PC-9 (cell line): ENCODE measurements around the gene ADAMTS12. TPM values are rescaled to one million over a fixed set of nuclear protein-coding genes. Genes with fewer than 3 reads are reported as not detected.

Experiments used
- BruUV-seq: library from RNA; stranded (reverse); fragments of 400-500 nt; replicated peaks from 2 replicates; lab custom pipeline; 2021; lab: Mats Ljungman, UMichigan
- CTCF ChIA-PET: fragments of 300-600 bp; sonication (Branson Sonifier 250); formaldehyde crosslinking; loops from one replicate; lab custom pipeline; 2022; ENCODE audit warnings: antibody characterized with exemption; lab: Charles Lee
- POLR2A ChIA-PET: fragments of 300-600 bp; sonication (Branson Sonifier 250); formaldehyde crosslinking; loops from one replicate; lab custom pipeline; 2022; ENCODE audit warnings: antibody characterized with exemption; ENCODE audit not compliant: unreplicated experiment; lab: Charles Lee
- DNase-seq, 2 experiments: peaks; one replicate each; pipeline versions ENCODE4 v3.0.0 to v3.0.0-alpha.2; 2015 to 2022; ENCODE audit warnings: mixed read lengths in 1 of 2
- H2AFZ ChIP-seq: fragments of 200-600 bp; sonication (generic); 2 replicates; pipeline ENCODE4 v1.8.1; 2017; ENCODE audit warnings: antibody characterized with exemption
- H3F3A ChIP-seq: fragments of 200-600 bp; sonication (generic); 2 replicates; pipeline ENCODE4 v1.8.1; 2017; ENCODE audit warnings: antibody characterized with exemption, mild to moderate bottlenecking, low read depth; ENCODE audit not compliant: insufficient read depth
- H3K27ac ChIP-seq: fragments of 200-600 bp; sonication (generic); 2 replicates; pipeline ENCODE4 v1.6.1; 2016; ENCODE audit warnings: mixed run types
- H3K27me3 ChIP-seq: fragments of 200-600 bp; sonication (generic); 2 replicates; pipeline ENCODE4 v1.6.1; 2016; ENCODE audit warnings: low read depth, mixed run types; ENCODE audit not compliant: insufficient read depth
- H3K36me3 ChIP-seq: fragments of 200-600 bp; sonication (generic); 2 replicates; pipeline ENCODE4 v1.6.1; 2016; ENCODE audit warnings: low read depth, mixed run types
- H3K4me1 ChIP-seq: fragments of 200-600 bp; sonication (generic); replicated peaks from 2 replicates; pipeline ENCODE4 v1.6.1; 2016; ENCODE audit warnings: mixed run types; ENCODE audit not compliant: insufficient read depth
- H3K4me2 ChIP-seq: fragments of 200-600 bp; sonication (generic); 2 replicates; pipeline ENCODE4 v1.6.1; 2017; ENCODE audit warnings: mixed run types
- H3K4me3 ChIP-seq: fragments of 200-600 bp; sonication (generic); 2 replicates; pipeline ENCODE4 v1.6.1; 2016; ENCODE audit warnings: mixed run types
- H3K79me2 ChIP-seq: fragments of 200-600 bp; sonication (generic); 2 replicates; pipeline ENCODE4 v1.6.1; 2017; ENCODE audit warnings: low read depth, mixed run types
- H3K9me2 ChIP-seq: fragments of 200-600 bp; sonication (generic); 2 replicates; pipeline ENCODE4 v1.8.1; 2017; ENCODE audit warnings: mild to moderate bottlenecking; ENCODE audit not compliant: insufficient read depth
- H3K9me3 ChIP-seq: fragments of 200-600 bp; sonication (generic); 2 replicates; pipeline ENCODE4 v1.8.1; 2016; ENCODE audit warnings: low read depth; ENCODE audit not compliant: insufficient read depth
- H4K20me1 ChIP-seq: fragments of 200-600 bp; sonication (generic); 2 replicates; pipeline ENCODE4 v1.8.1; 2017; ENCODE audit not compliant: insufficient read depth
- EZH2 ChIP-seq: fragments of 200-600 bp; sonication (generic); IDR thresholded peaks from 2 replicates; pipeline ENCODE4 v1.8.0; 2017; ENCODE audit warnings: antibody characterized with exemption, low read depth
- intact Hi-C: fragments of 100-400 bp; cut with micrococcal nuclease; formaldehyde crosslinking; loops from one replicate; pipeline ENCODE4 v1.10.0; 2022; ENCODE audit not compliant: unreplicated experiment
- total RNA-seq: library from RNA; stranded (reverse); gene quantifications from 2 replicates; pipeline ENCODE4 v1.2.3, GENCODE V29; 2021
- TF ChIP-seq, protein P1 (sequence below): fragments of 200-600 bp; sonication (generic); conservative IDR thresholded peaks from 2 replicates; pipeline ENCODE4 v1.6.1; 2017; ENCODE audit warnings: mixed run types, antibody characterized with exemption, mild to moderate bottlenecking, moderate library complexity

Gene ADAMTS12
- total RNA-seq, 1 experiment from 2014 or later: 103 TPM

GRCh38 chr5:33794550-33795181, 97.1 kb downstream of the ADAMTS12 start:
- H3K9me2 ChIP-seq: no peaks in the 10 kb centered on the region
- no TSS peak for BruUV-seq
- H3K4me3 ChIP-seq: no peak overlapping the region
- H3K79me2 ChIP-seq: peaks cover 19% of the 10 kb centered on the region
- no peaks in the 10 kb centered on the region for H3K9me3 ChIP-seq
- POLR2A ChIA-PET: no interaction called here
- no peak overlapping the region for H3K4me2 ChIP-seq
- no peak for TF ChIP-seq EZH2
- TF ChIP-seq, protein P1, sequence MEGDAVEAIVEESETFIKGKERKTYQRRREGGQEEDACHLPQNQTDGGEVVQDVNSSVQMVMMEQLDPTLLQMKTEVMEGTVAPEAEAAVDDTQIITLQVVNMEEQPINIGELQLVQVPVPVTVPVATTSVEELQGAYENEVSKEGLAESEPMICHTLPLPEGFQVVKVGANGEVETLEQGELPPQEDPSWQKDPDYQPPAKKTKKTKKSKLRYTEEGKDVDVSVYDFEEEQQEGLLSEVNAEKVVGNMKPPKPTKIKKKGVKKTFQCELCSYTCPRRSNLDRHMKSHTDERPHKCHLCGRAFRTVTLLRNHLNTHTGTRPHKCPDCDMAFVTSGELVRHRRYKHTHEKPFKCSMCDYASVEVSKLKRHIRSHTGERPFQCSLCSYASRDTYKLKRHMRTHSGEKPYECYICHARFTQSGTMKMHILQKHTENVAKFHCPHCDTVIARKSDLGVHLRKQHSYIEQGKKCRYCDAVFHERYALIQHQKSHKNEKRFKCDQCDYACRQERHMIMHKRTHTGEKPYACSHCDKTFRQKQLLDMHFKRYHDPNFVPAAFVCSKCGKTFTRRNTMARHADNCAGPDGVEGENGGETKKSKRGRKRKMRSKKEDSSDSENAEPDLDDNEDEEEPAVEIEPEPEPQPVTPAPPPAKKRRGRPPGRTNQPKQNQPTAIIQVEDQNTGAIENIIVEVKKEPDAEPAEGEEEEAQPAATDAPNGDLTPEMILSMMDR: no peak
- no peaks in the 10 kb centered on the region for H4K20me1 ChIP-seq
- intact Hi-C loops: no loop called here
- no peak overlapping the region for H3K27ac ChIP-seq
- no peak overlapping the region for H2AFZ ChIP-seq
- no peaks in the 10 kb centered on the region for H3K4me1 ChIP-seq
- H3K27me3 ChIP-seq: no peaks in the 10 kb centered on the region
- 0 out of 2 replicates have a peak, but pooled peaks cover 3% of the 10 kb centered on the region for H3K36me3 ChIP-seq
- no peak for DNase-seq
- H3F3A ChIP-seq: no peaks in the 10 kb centered on the region
- CTCF ChIA-PET: no interaction called here

- no peaks in the 10 kb centered on the region for H3F3A ChIP-seq
- H3K4me2 ChIP-seq: no peak overlapping the region
- no peaks in the 10 kb centered on the region for H3K9me3 ChIP-seq
- H2AFZ ChIP-seq: no peak overlapping the region
- 0 out of 2 replicates have a peak, but pooled peaks cover 3% of the 10 kb centered on the region for H3K36me3 ChIP-seq
- no peaks in the 10 kb centered on the region for H3K4me1 ChIP-seq
- no peaks in the 10 kb centered on the region for H4K20me1 ChIP-seq
- TF ChIP-seq, protein P1: no peak
- no peak for TF ChIP-seq EZH2
- no peaks in the 10 kb centered on the region for H3K9me2 ChIP-seq
- H3K79me2 ChIP-seq: peaks cover 14% of the 10 kb centered on the region
- no peak overlapping the region for H3K27ac ChIP-seq
- ChIA-PET POLR2A (no interaction called here), CTCF (no interaction called here)
- intact Hi-C loops: no loop called here
- no peak overlapping the region for H3K4me3 ChIP-seq
- BruUV-seq: no TSS peak
- no peaks in the 10 kb centered on the region for H3K27me3 ChIP-seq
- no peak for DNase-seq
Observed at GRCh38 chr5:33793836-33794549, 97.8 kb downstream of the ADAMTS12 start.

- H3K27ac ChIP-seq: no peak overlapping the region
- no peaks in the 10 kb centered on the region for H3K4me1 ChIP-seq
- no peaks in the 10 kb centered on the region for H3K9me2 ChIP-seq
- H3K9me3 ChIP-seq: no peaks in the 10 kb centered on the region
- TF ChIP-seq, protein P1: no peak
- no peak for TF ChIP-seq EZH2
- DNase-seq: no peak
- 0 out of 2 replicates have a peak, but pooled peaks cover 3% of the 10 kb centered on the region for H3K36me3 ChIP-seq
- BruUV-seq: no TSS peak
- H3F3A ChIP-seq: no peaks in the 10 kb centered on the region
- no peak overlapping the region for H2AFZ ChIP-seq
- peaks cover 22% of the 10 kb centered on the region for H3K79me2 ChIP-seq
- intact Hi-C loops: no loop called here
- CTCF ChIA-PET: no interaction called here
- H3K4me2 ChIP-seq: no peak overlapping the region
- H4K20me1 ChIP-seq: no peaks in the 10 kb centered on the region
- no peaks in the 10 kb centered on the region for H3K27me3 ChIP-seq
- H3K4me3 ChIP-seq: no peak overlapping the region
- POLR2A ChIA-PET: no interaction called here
Observed at GRCh38 chr5:33793276-33793675, 98.5 kb downstream of the ADAMTS12 start.
